GM12872 (cell line): Measurements from ENCODE around the gene C15orf62.

ENCODE experiments used
- TF ChIP-seq, protein P1 (sequence below): IDR thresholded peaks from 3 replicates; pipeline ENCODE4 v1.5.1; 2011; ENCODE audit warnings: low read depth, mild to moderate bottlenecking, low read length, moderate library complexity; ENCODE audit not compliant: insufficient read depth

Gene C15orf62

GRCh38 chr15:40807888-40808461 lies 38.2 kb downstream of the C15orf62 start:
- TF ChIP-seq, protein P1, sequence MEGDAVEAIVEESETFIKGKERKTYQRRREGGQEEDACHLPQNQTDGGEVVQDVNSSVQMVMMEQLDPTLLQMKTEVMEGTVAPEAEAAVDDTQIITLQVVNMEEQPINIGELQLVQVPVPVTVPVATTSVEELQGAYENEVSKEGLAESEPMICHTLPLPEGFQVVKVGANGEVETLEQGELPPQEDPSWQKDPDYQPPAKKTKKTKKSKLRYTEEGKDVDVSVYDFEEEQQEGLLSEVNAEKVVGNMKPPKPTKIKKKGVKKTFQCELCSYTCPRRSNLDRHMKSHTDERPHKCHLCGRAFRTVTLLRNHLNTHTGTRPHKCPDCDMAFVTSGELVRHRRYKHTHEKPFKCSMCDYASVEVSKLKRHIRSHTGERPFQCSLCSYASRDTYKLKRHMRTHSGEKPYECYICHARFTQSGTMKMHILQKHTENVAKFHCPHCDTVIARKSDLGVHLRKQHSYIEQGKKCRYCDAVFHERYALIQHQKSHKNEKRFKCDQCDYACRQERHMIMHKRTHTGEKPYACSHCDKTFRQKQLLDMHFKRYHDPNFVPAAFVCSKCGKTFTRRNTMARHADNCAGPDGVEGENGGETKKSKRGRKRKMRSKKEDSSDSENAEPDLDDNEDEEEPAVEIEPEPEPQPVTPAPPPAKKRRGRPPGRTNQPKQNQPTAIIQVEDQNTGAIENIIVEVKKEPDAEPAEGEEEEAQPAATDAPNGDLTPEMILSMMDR = no peak

GRCh38 chr15:40808861-40809450 lies 39.2 kb downstream of the C15orf62 start:
- TF ChIP-seq, protein P1 = no peak

DNA sequence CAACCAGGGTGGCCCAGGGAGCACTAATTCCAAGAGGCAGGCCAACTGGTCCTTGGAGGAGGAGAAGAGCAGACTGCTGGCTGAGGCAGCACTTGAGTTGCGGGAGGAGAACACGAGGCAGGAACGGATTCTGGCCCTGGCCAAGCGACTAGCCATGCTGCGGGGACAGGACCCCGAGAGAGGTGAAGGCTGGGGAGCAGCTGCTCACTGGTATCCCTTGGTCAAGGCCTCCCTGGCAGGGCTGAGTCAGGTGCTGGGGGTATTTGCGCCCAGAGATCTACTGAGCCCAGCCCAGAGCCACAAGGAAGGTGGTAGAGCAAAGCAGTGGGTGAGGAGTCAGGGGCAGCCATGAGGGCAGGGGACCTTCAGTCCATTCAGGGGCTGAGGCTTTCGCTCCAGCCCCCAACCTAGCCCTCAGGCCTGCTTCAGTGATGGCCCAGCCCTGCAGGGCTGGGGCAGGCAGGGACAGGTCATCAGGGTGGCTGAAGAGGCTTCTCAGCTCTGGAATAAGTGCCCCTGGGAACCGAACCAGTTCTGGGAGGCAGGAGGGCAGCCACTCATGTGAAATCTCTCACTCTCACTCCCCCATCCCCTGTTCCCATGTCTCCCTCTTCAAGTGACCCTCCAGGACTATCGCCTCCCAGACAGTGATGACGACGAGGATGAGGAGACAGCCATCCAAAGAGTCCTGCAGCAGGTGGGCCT lies 43.1 kb downstream of the C15orf62 start:
- TF ChIP-seq, protein P1 = no peak

GRCh38 chr15:40815042-40815698 lies 45.4 kb downstream of the C15orf62 start:
- TF ChIP-seq, protein P1 = no peak

DNA sequence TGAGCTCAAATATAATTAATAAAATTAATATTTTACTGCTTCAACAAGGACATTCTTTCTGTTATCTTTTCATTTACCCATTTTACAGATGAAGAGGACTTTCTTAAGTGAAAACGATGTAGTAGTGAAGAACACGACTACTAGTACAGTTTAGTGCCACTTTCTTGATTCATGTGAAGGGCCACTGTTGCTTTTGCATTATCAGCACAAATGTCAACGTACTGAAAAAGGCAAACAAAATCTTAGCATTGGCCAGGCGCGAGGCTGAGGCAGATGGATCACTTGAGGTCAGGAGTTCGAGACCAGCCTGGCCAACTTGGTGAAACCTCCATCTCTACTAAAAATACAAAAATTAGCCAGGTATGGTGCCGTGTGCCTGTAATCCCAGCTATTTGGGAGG lies 49.3 kb downstream of the C15orf62 start:
- TF ChIP-seq, protein P1 = no peak

GRCh38 chr15:40821195-40821594 lies 51.4 kb downstream of the C15orf62 start:
- TF ChIP-seq, protein P1 = no peak
